Spinal cord (tissue), 10 donors: Measurements from ENCODE around the gene TARBP1. TPM values are rescaled to one million over a fixed set of nuclear protein-coding genes. Genes with fewer than 3 reads are reported as not detected.

Experiments used
- DNase-seq, 6 donors: peaks; one replicate each; pipeline versions ENCODE4 v3.0.0 to v3.0.0-alpha.2; 2013 to 2015; ENCODE audit warnings: low spot score in 6 of 6, low read depth in 4 of 6
- H3K27ac ChIP-seq: one replicate; pipeline ENCODE4 v1.5.1; 2013; ENCODE audit warnings: low read depth, low read length, control low read depth
- H3K27me3 ChIP-seq: one replicate; pipeline ENCODE4 v1.6.1; 2013; ENCODE audit warnings: low read length; ENCODE audit not compliant: control insufficient read depth, insufficient read depth
- H3K36me3 ChIP-seq: one replicate; pipeline ENCODE4 v1.6.1; 2013; ENCODE audit warnings: low read length; ENCODE audit not compliant: control insufficient read depth, insufficient read depth
- H3K4me1 ChIP-seq: one replicate; pipeline ENCODE4 v1.6.1; 2013; ENCODE audit warnings: low read length; ENCODE audit not compliant: control insufficient read depth, insufficient read depth
- H3K4me3 ChIP-seq: one replicate; pipeline ENCODE4 v1.5.1; 2013; ENCODE audit warnings: low read depth, low read length, control low read depth
- H3K9me3 ChIP-seq: one replicate; pipeline ENCODE4 v1.6.1; 2013; ENCODE audit warnings: low read length; ENCODE audit not compliant: control insufficient read depth, insufficient read depth
- WGBS: methylation state at CpG from one replicate; pipeline ENCODE4 v1.1.5; 2013; ENCODE audit warnings: missing lambda C conversion rate; ENCODE audit not compliant: insufficient coverage; 5-methylcytosine and 5-hydroxymethylcytosine counted together
- polyA plus RNA-seq, 2 donors: library from polyadenylated mRNA; unstranded; fragments of 120-200 nt; gene quantifications; one replicate each; pipeline ENCODE4 v1.2.1, GENCODE V29; 2013; ENCODE audit not compliant: insufficient read length in 2 of 2
- total RNA-seq, 2 donors: library from RNA; depleted of rRNA in 1 of 2; stranded (reverse); fragments of 120-200 nt in 1 of 2; fragments of >200 nt in 1 of 2; gene quantifications; one replicate each; pipeline versions ENCODE4 v1.2.3 to v1.2.4, GENCODE V29; 2013 to 2014
- donor health status: healthy.

Gene TARBP1
- total and polyA plus RNA-seq, 4 donors = 51.8 to 127 (median 73.6) TPM

DNA sequence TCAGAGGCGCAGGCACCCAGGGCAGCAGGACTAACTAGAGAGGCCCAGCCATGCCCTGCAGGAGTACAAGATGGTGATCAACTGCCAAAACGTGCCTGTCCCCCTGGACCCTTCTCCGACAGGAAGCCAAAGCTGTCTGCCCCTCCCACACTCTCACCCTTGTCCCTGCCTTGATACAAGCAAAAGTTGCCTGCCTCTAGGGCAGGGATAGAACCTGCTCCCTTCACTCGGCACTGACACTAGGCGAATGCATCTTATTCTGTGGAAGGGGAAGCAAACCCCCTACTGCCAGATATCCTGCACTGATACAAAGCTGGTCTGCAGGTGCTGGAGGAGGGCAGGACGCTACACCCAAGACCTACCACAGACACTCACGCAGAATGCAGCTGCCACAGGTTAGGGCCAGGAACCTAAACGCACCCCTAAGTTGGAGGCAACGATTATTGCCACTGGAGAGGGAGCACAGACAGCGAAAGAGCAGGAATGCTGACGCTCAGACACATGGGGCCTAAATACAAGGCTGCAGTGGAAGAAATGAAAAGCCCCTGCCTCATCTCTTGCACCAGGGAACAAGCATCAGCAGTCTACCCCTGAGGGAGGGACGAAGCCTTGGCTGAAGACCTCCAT lies 3.7 kb downstream of the TARBP1 start:
- H3K4me3 ChIP-seq = no peak overlapping the region
- H3K27me3 ChIP-seq = no peaks in the 10 kb centered on the region
- no peak for DNase-seq
- no peaks in the 10 kb centered on the region for H3K36me3 ChIP-seq
- H3K27ac ChIP-seq = no peak overlapping the region
- peaks cover 8% of the 10 kb centered on the region for H3K4me1 ChIP-seq
- 64% methylated on average over 7 of the region's 12 CpGs for WGBS
- H3K9me3 ChIP-seq = no peaks in the 10 kb centered on the region

DNA sequence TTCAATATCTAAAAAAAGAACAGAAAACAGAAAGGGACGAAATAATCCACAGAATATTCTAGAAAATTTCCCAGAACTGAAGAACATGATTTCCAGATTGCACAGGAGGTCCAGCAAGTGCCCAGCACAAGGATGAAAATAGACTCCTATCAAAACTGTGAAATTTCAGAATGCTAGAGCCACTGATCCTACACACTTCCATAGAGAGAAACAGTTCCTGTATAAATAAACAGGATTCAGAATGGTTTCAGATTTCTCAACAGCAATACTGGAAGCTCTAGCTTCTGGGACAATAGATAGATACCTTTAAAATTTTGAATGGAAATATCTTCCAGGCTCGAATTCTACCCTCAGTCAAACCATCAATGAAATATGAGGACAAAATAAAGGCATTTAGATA lies 4.6 kb downstream of the TARBP1 start:
- no peaks in the 10 kb centered on the region for H3K9me3 ChIP-seq
- peaks cover 8% of the 10 kb centered on the region for H3K4me1 ChIP-seq
- no peaks in the 10 kb centered on the region for H3K27me3 ChIP-seq
- WGBS = no CpG with 5 or more reads among the region's 2 CpGs
- DNase-seq = no peak
- H3K36me3 ChIP-seq = no peaks in the 10 kb centered on the region
- no peak overlapping the region for H3K27ac ChIP-seq
- no peak overlapping the region for H3K4me3 ChIP-seq

GRCh38 chr1:234473118-234473517 lies 5.9 kb downstream of the TARBP1 start:
- Histone ChIP-seq H3K4me3 (no peak overlapping the region), H3K27me3 (no peaks in the 10 kb centered on the region), H3K27ac (peak overlapping the region; percentile 33), H3K36me3 (no peaks in the 10 kb centered on the region), H3K9me3 (no peaks in the 10 kb centered on the region), H3K4me1 (peaks cover 8% of the 10 kb centered on the region)
- DNase-seq = no peak
- WGBS = 71% methylated on average over 3 of the region's 3 CpGs

DNA sequence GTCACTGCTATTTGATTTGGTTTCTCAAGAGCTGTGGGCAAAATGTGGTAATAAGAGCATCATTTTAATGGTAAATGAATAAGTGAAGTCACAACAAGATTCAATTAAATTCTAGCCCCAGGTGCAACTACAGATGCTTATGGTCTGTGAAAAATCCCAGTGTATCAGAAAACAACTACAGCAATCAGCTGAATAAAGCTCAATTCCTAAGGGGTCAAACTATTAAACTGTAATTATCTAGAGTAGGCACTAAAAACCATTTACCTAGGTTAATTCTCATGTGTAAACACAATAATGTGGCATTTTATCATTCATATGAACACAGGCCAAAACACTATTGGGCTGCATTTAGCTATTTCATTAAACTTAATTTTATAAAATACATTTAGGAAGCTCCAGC lies 9.6 kb downstream of the TARBP1 start:
- Histone ChIP-seq H3K36me3 (peaks cover 6% of the 10 kb centered on the region), H3K4me3 (no peak overlapping the region), H3K27ac (no peak overlapping the region), H3K4me1 (no peaks in the 10 kb centered on the region), H3K27me3 (no peaks in the 10 kb centered on the region), H3K9me3 (no peaks in the 10 kb centered on the region)
- DNase-seq = peak in 1 of 6 donors; percentile 84

DNA sequence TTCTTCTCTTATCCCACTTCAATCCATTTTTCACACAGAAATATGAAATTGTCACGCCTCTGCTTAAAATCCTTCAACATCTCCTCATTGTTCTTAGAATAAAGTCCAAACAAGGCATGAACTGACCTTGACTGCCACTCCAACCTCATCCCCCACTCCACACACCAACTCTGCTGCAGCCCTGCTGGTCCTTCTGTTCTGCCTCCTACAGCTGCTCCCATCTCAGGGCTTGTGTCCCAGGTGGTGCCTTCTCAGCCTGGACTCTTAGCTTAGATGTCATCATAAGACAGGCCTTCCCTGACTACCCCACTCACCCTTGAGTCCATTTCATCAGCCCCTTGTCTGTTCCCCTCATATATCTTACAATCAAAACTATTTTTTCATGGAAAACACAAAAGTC lies 10.4 kb downstream of the TARBP1 start:
- no peaks in the 10 kb centered on the region for H3K27me3 ChIP-seq
- H3K9me3 ChIP-seq = no peaks in the 10 kb centered on the region
- H3K4me3 ChIP-seq = no peak overlapping the region
- WGBS = 95% methylated on average over 1 of the region's 1 CpG
- peaks cover 6% of the 10 kb centered on the region for H3K36me3 ChIP-seq
- no peak overlapping the region for H3K27ac ChIP-seq
- no peaks in the 10 kb centered on the region for H3K4me1 ChIP-seq
- DNase-seq = no peak

DNA sequence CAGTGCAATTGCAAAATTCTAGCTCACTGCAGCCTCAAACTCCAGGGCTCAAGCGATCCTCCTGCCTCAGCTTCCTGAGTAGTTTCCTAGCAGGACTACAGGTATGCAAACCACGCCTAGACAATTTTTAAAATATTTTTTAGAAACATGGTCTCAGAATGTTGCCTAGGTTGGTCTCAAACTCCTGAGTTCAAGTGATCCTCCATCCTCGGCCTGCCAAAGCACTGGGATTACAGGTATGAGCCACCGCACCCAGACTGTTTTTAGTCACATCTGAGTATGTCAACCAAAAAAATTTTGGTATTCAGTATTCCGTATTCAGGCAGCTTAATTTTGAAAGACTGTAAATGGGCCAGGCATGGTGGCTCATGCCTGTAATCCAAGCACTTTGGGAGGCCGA lies 11.2 kb downstream of the TARBP1 start:
- no peak overlapping the region for H3K27ac ChIP-seq
- no peak for DNase-seq
- H3K27me3 ChIP-seq = no peaks in the 10 kb centered on the region
- 100% methylated on average over 4 of the region's 6 CpGs for WGBS
- no peak overlapping the region for H3K4me3 ChIP-seq
- H3K36me3 ChIP-seq = peaks cover 10% of the 10 kb centered on the region
- H3K9me3 ChIP-seq = no peaks in the 10 kb centered on the region
- no peaks in the 10 kb centered on the region for H3K4me1 ChIP-seq

GRCh38 chr1:234466945-234467344 lies 12.0 kb downstream of the TARBP1 start:
- DNase-seq = no peak
- 92% methylated on average over 2 of the region's 6 CpGs for WGBS
- no peak overlapping the region for H3K4me3 ChIP-seq
- H3K27ac ChIP-seq = no peak overlapping the region
- no peaks in the 10 kb centered on the region for H3K9me3 ChIP-seq
- no peaks in the 10 kb centered on the region for H3K4me1 ChIP-seq
- H3K27me3 ChIP-seq = no peaks in the 10 kb centered on the region
- H3K36me3 ChIP-seq = peaks cover 13% of the 10 kb centered on the region

GRCh38 chr1:234463749-234464148 lies 15.2 kb downstream of the TARBP1 start:
- DNase-seq = no peak
- Histone ChIP-seq H3K9me3 (no peaks in the 10 kb centered on the region), H3K27ac (no peak overlapping the region), H3K4me3 (no peak overlapping the region), H3K36me3 (peaks cover 13% of the 10 kb centered on the region), H3K4me1 (no peaks in the 10 kb centered on the region), H3K27me3 (no peaks in the 10 kb centered on the region)

DNA sequence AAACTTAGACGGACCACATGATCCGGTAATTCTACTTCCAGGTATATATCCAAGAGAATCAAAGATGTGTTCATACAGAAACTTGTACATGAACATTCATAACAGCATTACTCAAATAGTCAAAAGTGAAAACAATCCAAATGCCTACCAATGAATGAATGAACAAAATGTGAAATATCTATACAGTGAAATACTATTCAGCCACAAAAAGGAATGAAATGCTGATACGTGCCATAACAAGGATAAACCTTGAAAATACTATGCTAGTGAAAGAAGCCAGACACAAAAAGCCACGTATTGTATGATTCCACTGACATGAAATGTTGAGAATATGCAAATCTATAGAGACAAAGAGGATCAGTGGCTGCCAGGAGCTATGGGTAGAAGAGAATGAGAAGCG lies 18.3 kb downstream of the TARBP1 start:
- no peak for DNase-seq
- Histone ChIP-seq H3K4me1 (no peaks in the 10 kb centered on the region), H3K36me3 (peaks cover 10% of the 10 kb centered on the region), H3K27me3 (no peaks in the 10 kb centered on the region), H3K4me3 (no peak overlapping the region), H3K9me3 (no peaks in the 10 kb centered on the region), H3K27ac (no peak overlapping the region)
- WGBS = 100% methylated on average over 1 of the region's 5 CpGs

GRCh38 chr1:234458352-234459017 lies 20.5 kb downstream of the TARBP1 start:
- no peak for DNase-seq
- 100% methylated on average over 1 of the region's 6 CpGs for WGBS
- no peak overlapping the region for H3K4me3 ChIP-seq
- H3K4me1 ChIP-seq = no peaks in the 10 kb centered on the region
- no peaks in the 10 kb centered on the region for H3K27me3 ChIP-seq
- H3K9me3 ChIP-seq = no peaks in the 10 kb centered on the region
- H3K27ac ChIP-seq = no peak overlapping the region
- peaks cover 10% of the 10 kb centered on the region for H3K36me3 ChIP-seq
